ENCODE data around the gene DLGAP4. TPM values are rescaled to one million over a fixed set of nuclear protein-coding genes. Genes with fewer than 3 reads are reported as not detected.

DLGAP4 gene
- total and polyA plus RNA-seq, 10 of the 15 experiments (the other 5 are each of a cell fraction or from before 2014, with no cell fraction given), result 0.42 to 43.3 (median 19.0) TPM

DNA sequence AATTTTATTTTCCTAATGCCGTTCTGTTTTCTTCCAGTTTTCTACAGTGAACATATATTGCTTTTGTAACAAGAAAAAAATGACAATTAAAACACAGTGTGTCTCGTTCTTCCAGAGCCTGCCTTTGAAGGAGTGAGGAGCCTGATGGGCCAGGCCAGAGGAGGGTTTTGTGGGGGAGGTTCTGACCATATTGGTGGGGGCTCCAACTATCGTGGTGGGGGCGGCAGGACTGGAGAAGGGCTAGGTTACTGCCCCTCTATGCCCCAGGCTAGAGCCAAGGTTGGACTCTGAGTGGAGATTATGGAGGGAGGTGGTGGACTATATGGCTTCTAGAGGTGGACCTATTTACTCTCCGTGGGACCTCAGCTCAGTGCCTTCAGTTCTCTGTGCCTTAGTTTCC is 24.0 kb downstream of the DLGAP4 start:
- no peaks in the 10 kb centered on the region for H3K79me2 ChIP-seq (ENCODE audit: control insufficient read depth, insufficient read depth, low read length)
- SMC1A ChIA-PET (ENCODE audit: uncharacterized antibody, unreplicated experiment), result no interaction called here
- H3K4me2 ChIP-seq (ENCODE audit: control insufficient read depth, insufficient read depth), result no peak overlapping the region
- in situ Hi-C loops (cut with MboI) (no loop called here), intact Hi-C loops (cut with micrococcal nuclease; ENCODE audit: unreplicated experiment) (no loop called here)
- H3K27me3 ChIP-seq (replicated peaks in 1 of 2; ENCODE audit: control insufficient read depth in 2 of 2, insufficient read depth in 2 of 2, low read length in 1 of 2), result peaks cover 0 to 5% of the 10 kb centered on the region in 2 experiments; a peak in 2 of 4 replicates
- H4K20me1 ChIP-seq (ENCODE audit: control insufficient read depth, insufficient read depth), result no peaks in the 10 kb centered on the region
- DNase-seq (ENCODE audit: low read depth, low spot score) (no peak), FAIRE-seq (no peak), ATAC-seq (no peak)
- H3K27ac ChIP-seq (ENCODE audit: control insufficient read depth, insufficient read depth), result no peak overlapping the region
- CTCF ChIA-PET, result interaction anchor here (0.7 kb wide), 1 partner anchor 68 kb away, joined by 3 read pairs; no protein-coding TSS in a partner anchor
- H3K36me3 ChIP-seq (ENCODE audit: control insufficient read depth in 2 of 2, insufficient read depth in 2 of 2, low read length in 1 of 2), result no peaks in the 10 kb centered on the region
- BruUV-seq (replicated peaks), result no TSS peak
- WGBS (ENCODE audit: insufficient coverage, insufficient replicate concordance, low lambda C conversion rate, missing lambda C conversion rate), result 27% methylated on average over 5 of the region's 5 CpGs
- POLR2A ChIA-PET, result no interaction called here
- RAD21 ChIA-PET (ENCODE audit: unreplicated experiment), result no interaction called here
- no peak overlapping the region for H3K4me3 ChIP-seq
- no peaks in the 10 kb centered on the region; the same call in 1 of the 3 replicates for H3K9me3 ChIP-seq (replicated peaks; ENCODE audit: control insufficient read depth, insufficient read depth, low read length)
- H3K9ac ChIP-seq (ENCODE audit: control insufficient read depth, insufficient read depth, low read length), result no peak overlapping the region
- H2AFZ ChIP-seq (ENCODE audit: control insufficient read depth, low read depth, low read length), result no peak overlapping the region
- H3K4me1 ChIP-seq (ENCODE audit: control insufficient read depth, insufficient read depth, low read length), result no peaks in the 10 kb centered on the region
- TF ChIP-seq RUNX3 (IDR thresholded peaks at IDR 0.05; ENCODE audit: low read length) (no peak), RELA (IDR thresholded peaks at IDR 0.05; ENCODE audit: borderline replicate concordance, partially characterized antibody) (no peak), EGR1 (IDR thresholded peaks at IDR 0.05; ENCODE audit: borderline replicate concordance in 1 of 2, low read depth in 2 of 2, low read length in 2 of 2) (no peak), TBL1XR1 (IDR thresholded peaks at IDR 0.05; ENCODE audit: low read depth, low read length) (no peak), ZNF24 (IDR thresholded peaks at IDR 0.05) (no peak), JUNB (IDR thresholded peaks at IDR 0.05) (no peak), SP1 (IDR thresholded peaks at IDR 0.05; ENCODE audit: low read depth, low read length) (no peak)
- TF ChIP-seq, protein P1, sequence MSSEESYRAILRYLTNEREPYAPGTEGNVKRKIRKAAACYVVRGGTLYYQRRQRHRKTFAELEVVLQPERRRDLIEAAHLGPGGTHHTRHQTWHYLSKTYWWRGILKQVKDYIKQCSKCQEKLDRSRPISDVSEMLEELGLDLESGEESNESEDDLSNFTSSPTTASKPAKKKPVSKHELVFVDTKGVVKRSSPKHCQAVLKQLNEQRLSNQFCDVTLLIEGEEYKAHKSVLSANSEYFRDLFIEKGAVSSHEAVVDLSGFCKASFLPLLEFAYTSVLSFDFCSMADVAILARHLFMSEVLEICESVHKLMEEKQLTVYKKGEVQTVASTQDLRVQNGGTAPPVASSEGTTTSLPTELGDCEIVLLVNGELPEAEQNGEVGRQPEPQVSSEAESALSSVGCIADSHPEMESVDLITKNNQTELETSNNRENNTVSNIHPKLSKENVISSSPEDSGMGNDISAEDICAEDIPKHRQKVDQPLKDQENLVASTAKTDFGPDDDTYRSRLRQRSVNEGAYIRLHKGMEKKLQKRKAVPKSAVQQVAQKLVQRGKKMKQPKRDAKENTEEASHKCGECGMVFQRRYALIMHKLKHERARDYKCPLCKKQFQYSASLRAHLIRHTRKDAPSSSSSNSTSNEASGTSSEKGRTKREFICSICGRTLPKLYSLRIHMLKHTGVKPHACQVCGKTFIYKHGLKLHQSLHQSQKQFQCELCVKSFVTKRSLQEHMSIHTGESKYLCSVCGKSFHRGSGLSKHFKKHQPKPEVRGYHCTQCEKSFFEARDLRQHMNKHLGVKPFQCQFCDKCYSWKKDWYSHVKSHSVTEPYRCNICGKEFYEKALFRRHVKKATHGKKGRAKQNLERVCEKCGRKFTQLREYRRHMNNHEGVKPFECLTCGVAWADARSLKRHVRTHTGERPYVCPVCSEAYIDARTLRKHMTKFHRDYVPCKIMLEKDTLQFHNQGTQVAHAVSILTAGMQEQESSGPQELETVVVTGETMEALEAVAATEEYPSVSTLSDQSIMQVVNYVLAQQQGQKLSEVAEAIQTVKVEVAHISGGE (CRISPR knock-in tag; IDR thresholded peaks at IDR 0.05), result no peak
- TF ChIP-seq, protein P2, sequence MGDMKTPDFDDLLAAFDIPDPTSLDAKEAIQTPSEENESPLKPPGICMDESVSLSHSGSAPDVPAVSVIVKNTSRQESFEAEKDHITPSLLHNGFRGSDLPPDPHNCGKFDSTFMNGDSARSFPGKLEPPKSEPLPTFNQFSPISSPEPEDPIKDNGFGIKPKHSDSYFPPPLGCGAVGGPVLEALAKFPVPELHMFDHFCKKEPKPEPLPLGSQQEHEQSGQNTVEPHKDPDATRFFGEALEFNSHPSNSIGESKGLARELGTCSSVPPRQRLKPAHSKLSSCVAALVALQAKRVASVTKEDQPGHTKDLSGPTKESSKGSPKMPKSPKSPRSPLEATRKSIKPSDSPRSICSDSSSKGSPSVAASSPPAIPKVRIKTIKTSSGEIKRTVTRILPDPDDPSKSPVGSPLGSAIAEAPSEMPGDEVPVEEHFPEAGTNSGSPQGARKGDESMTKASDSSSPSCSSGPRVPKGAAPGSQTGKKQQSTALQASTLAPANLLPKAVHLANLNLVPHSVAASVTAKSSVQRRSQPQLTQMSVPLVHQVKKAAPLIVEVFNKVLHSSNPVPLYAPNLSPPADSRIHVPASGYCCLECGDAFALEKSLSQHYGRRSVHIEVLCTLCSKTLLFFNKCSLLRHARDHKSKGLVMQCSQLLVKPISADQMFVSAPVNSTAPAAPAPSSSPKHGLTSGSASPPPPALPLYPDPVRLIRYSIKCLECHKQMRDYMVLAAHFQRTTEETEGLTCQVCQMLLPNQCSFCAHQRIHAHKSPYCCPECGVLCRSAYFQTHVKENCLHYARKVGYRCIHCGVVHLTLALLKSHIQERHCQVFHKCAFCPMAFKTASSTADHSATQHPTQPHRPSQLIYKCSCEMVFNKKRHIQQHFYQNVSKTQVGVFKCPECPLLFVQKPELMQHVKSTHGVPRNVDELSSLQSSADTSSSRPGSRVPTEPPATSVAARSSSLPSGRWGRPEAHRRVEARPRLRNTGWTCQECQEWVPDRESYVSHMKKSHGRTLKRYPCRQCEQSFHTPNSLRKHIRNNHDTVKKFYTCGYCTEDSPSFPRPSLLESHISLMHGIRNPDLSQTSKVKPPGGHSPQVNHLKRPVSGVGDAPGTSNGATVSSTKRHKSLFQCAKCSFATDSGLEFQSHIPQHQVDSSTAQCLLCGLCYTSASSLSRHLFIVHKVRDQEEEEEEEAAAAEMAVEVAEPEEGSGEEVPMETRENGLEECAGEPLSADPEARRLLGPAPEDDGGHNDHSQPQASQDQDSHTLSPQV (IDR thresholded peaks at IDR 0.05), result no peak
- TF ChIP-seq, protein P3, sequence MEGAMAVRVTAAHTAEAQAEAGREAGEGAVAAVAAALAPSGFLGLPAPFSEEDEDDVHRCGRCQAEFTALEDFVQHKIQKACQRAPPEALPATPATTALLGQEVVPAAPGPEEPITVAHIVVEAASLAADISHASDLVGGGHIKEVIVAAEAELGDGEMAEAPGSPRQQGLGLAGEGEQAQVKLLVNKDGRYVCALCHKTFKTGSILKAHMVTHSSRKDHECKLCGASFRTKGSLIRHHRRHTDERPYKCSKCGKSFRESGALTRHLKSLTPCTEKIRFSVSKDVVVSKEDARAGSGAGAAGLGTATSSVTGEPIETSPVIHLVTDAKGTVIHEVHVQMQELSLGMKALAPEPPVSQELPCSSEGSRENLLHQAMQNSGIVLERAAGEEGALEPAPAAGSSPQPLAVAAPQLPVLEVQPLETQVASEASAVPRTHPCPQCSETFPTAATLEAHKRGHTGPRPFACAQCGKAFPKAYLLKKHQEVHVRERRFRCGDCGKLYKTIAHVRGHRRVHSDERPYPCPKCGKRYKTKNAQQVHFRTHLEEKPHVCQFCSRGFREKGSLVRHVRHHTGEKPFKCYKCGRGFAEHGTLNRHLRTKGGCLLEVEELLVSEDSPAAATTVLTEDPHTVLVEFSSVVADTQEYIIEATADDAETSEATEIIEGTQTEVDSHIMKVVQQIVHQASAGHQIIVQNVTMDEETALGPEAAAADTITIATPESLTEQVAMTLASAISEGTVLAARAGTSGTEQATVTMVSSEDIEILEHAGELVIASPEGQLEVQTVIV (IDR thresholded peaks at IDR 0.05; ENCODE audit: borderline replicate concordance, partially characterized antibody), result no peak
- TF ChIP-seq, protein P4, sequence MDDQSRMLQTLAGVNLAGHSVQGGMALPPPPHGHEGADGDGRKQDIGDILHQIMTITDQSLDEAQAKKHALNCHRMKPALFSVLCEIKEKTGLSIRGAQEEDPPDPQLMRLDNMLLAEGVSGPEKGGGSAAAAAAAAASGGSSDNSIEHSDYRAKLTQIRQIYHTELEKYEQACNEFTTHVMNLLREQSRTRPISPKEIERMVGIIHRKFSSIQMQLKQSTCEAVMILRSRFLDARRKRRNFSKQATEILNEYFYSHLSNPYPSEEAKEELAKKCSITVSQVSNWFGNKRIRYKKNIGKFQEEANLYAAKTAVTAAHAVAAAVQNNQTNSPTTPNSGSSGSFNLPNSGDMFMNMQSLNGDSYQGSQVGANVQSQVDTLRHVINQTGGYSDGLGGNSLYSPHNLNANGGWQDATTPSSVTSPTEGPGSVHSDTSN (IDR thresholded peaks at IDR 0.05; ENCODE audit: insufficient replicate concordance, low read depth, low read length), result no peak

Measured in GM12878 (cell line).